DMS79 (cell line): Measurements from ENCODE around the gene PTPRC.
"Not testable (repeated sequence)": the region's sequence is repeated elsewhere in the genome, so short reads cannot be mapped to it uniquely, and the experiment has no call there.

Source experiments
- DNase-seq: peaks from one replicate; lab custom pipeline; 2025; lab: John Stamatoyannopoulos, UW

Gene PTPRC

GRCh38 chr1:198638894-198639635 lies at the start of gene PTPRC:
TSS of gene PTPRC (plus strand) at chr1:198639040. CDS start at chr1:198639269, 229 bp downstream.
- no peak for DNase-seq

GRCh38 chr1:198590454-198590853 lies 48.4 kb upstream of the PTPRC start:
- DNase-seq: no peak

GRCh38 chr1:198595765-198596164 lies 43.1 kb upstream of the PTPRC start:
- DNase-seq: no peak

- DNase-seq: no peak
Measured at GRCh38 chr1:198597690-198598430, 41.0 kb upstream of the PTPRC start.

- DNase-seq: no peak
Measured at GRCh38 chr1:198598796-198599321, 40.0 kb upstream of the PTPRC start.

- DNase-seq: no peak
Measured at GRCh38 chr1:198599749-198600148, 39.1 kb upstream of the PTPRC start.

- DNase-seq: no peak
Measured at GRCh38 chr1:198600906-198601305, 37.9 kb upstream of the PTPRC start.

GRCh38 chr1:198601310-198601709 lies 37.5 kb upstream of the PTPRC start:
- DNase-seq: not testable (repeated sequence)

- no peak for DNase-seq
Measured at GRCh38 chr1:198601936-198602889, 36.6 kb upstream of the PTPRC start.

GRCh38 chr1:198604975-198605374 lies 33.9 kb upstream of the PTPRC start:
- no peak for DNase-seq

GRCh38 chr1:198605406-198605805 lies 33.4 kb upstream of the PTPRC start:
- no peak for DNase-seq

- DNase-seq: no peak
Measured at GRCh38 chr1:198606020-198606438, 32.8 kb upstream of the PTPRC start.

GRCh38 chr1:198607714-198608113 lies 31.1 kb upstream of the PTPRC start:
- DNase-seq: no peak

GRCh38 chr1:198610362-198610761 lies 28.5 kb upstream of the PTPRC start:
- DNase-seq: no peak

- DNase-seq: no peak
Measured at GRCh38 chr1:198611219-198611618, 27.6 kb upstream of the PTPRC start.

GRCh38 chr1:198612471-198613260 lies 26.2 kb upstream of the PTPRC start:
- DNase-seq: no peak

- DNase-seq: no peak
Measured at GRCh38 chr1:198617406-198617805, 21.4 kb upstream of the PTPRC start.

- DNase-seq: no peak
Measured at GRCh38 chr1:198619375-198620140, 19.3 kb upstream of the PTPRC start.

GRCh38 chr1:198620218-198620617 lies 18.6 kb upstream of the PTPRC start:
- DNase-seq: no peak
